NCI-H1417 treated with DMSO at 0.1 percent for 48 hours (cell line): Measurements from ENCODE around the gene CIC.

Experiments used
- DNase-seq: peaks from one replicate; lab custom pipeline; 2025; lab: John Stamatoyannopoulos, UW

The CIC gene

DNA sequence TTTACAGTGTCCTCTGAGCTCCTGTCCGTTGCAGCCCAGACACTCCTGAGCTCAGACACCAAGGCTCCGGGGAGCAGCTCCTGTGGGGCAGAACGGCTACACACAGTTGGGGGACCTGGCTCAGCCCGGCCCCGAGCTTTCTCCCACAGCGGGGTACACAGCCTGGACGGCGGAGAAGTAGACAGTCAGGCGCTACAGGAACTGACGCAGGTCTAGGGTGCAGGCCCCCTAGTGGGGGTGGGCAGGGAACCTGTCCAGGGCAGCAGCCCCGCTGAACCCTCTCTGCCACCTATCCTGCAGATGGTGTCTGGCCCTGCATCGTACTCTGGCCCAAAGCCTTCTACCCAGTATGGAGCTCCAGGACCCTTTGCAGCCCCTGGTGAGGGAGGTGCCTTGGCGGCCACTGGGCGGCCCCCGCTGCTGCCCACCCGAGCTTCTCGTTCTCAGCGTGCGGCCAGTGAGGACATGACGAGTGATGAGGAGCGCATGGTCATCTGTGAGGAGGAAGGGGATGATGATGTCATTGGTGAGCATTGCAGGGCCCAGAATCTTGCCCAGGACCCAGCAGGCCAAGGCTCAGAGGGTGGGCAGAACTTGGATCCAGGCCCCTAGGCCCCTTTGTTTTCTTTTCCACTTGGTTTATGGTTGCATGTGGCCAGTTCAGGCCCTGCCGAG is 20.0 kb downstream of the CIC start:
- no peak for DNase-seq

DNA sequence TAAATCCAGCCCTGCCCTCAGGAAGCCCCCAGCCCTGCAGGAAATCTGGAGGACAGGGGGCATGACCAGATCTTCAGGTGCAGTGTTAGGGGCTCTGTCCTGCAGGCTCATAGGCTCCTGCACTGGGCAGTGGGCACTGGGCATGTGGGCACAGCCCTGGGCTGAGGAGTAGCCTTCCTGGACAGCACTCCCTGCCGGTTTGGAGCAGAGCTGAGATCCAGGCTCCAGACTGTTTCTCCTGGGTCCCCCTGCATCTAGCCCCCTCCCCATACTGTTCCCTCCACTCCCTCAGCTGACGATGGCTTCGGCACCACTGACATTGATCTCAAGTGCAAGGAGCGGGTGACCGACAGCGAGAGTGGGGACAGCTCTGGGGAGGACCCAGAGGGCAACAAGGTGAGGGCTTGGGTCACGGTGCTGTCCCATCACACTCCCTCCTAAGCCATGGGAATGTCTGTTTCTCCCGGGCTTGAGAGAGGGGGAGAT is 20.5 kb downstream of the CIC start:
- no peak for DNase-seq

DNA sequence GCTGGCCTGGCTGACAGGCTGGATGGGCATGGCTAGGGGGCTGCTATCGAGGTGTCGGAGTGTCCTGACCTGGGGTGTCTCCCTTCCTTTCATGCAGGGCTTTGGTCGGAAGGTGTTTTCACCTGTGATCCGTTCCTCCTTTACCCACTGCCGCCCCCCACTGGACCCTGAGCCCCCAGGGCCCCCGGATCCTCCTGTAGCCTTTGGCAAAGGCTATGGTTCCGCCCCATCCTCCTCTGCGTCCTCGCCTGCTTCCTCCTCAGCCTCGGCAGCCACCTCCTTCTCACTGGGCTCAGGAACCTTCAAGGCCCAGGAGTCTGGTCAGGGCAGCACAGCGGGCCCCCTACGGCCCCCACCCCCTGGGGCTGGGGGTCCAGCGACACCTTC is 21.1 kb downstream of the CIC start:
- no peak for DNase-seq

DNA sequence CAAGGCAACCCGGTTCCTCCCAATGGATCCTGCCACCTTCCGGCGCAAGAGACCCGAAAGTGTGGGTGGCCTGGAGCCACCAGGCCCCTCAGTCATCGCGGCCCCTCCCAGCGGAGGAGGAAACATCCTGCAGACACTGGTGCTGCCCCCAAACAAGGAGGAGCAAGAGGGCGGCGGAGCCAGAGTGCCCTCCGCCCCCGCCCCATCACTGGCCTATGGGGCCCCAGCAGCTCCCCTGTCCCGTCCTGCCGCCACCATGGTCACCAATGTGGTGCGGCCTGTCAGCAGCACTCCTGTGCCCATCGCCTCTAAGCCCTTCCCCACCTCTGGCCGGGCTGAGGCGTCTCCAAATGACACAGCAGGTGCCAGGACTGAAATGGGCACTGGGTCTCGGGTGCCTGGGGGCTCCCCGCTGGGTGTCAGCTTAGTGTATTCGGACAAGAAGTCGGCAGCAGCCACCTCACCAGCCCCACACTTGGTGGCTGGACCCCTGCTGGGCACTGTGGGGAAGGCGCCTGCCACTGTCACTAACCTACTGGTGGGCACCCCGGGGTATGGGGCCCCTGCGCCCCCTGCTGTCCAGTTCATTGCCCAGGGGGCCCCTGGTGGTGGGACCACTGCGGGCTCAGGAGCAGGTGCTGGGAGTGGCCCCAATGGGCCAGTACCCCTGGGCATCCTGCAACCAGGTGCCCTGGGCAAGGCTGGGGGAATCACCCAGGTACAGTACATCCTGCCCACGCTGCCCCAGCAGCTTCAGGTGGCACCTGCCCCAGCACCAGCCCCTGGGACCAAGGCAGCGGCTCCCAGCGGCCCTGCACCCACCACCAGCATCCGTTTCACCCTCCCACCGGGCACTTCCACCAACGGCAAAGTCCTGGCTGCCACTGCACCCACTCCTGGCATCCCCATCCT is 21.7 kb downstream of the CIC start:
- DNase-seq = no peak

DNA sequence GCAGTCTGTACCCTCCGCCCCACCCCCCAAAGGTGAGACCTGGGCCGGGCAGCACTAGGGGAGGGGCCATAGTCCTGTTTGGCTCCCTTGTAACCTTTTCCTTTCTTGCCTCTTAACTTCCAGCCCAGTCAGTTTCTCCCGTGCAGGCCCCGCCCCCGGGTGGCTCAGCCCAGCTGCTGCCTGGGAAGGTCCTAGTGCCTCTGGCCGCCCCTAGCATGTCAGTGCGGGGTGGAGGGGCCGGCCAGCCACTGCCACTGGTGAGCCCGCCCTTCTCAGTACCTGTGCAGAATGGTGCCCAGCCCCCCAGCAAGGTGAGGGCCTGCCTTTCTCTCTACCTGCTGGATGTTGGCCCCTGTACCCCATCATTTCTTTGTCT is 22.4 kb downstream of the CIC start:
- DNase-seq = no peak

DNA sequence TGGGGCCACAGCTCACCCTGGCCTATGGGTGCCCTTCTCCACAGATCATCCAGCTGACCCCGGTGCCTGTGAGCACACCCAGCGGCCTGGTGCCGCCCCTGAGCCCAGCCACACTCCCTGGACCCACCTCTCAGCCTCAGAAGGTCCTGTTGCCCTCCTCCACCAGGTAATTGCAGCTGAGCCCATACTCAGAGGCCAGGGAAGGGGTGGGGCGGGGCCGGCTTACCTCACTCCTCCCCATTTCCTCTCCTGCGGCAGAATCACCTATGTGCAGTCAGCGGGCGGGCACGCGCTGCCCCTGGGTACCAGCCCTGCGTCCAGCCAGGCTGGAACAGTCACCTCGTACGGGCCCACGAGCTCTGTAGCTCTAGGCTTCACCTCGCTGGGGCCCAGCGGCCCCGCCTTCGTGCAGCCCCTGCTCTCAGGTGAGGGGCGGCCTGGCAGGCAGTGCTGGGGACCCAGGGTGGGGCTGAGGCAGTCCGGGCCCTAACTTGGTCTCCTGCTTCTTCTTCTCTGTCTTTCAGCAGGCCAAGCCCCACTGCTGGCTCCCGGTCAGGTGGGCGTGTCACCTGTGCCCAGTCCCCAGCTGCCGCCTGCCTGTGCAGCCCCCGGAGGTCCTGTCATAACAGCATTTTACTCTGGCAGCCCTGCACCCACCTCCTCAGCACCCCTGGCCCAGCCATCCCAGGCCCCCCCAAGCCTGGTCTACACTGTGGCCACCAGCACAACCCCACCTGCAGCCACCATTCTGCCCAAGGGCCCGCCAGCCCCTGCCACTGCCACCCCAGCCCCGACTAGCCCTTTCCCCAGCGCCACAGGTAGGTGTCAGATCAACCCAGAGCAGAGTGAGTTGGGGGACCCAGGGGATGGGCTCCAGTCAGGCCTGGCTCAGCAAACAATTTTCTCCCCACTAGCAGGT is 23.2 kb downstream of the CIC start:
- DNase-seq = no peak

DNA sequence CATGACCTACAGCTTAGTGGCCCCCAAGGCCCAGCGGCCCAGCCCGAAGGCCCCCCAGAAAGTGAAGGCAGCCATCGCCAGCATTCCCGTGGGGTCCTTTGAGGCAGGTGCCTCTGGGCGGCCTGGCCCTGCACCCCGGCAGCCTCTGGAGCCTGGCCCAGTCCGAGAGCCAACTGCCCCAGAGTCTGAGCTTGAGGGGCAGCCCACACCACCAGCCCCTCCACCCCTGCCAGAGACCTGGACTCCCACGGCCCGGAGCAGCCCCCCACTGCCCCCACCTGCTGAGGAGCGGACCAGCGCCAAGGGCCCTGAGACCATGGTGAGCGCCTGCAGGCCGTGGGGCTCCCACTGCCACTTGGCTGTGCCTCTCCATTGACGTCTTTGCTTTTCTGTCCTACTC is 23.9 kb downstream of the CIC start:
- no peak for DNase-seq

DNA sequence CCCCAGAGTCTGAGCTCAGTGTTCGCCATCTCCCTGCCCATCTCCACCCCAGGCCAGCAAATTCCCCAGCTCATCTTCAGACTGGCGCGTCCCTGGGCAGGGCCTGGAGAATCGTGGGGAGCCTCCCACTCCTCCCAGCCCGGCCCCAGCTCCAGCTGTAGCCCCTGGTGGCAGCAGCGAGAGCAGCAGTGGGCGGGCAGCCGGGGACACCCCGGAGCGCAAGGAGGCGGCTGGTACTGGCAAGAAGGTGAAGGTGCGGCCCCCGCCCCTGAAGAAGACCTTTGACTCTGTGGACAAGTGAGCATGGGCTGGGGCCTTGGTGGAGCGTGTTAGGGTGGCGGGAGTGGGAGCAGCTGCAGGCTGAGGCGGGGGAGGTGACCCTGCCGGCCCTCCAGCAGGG is 24.5 kb downstream of the CIC start:
- no peak for DNase-seq

DNA sequence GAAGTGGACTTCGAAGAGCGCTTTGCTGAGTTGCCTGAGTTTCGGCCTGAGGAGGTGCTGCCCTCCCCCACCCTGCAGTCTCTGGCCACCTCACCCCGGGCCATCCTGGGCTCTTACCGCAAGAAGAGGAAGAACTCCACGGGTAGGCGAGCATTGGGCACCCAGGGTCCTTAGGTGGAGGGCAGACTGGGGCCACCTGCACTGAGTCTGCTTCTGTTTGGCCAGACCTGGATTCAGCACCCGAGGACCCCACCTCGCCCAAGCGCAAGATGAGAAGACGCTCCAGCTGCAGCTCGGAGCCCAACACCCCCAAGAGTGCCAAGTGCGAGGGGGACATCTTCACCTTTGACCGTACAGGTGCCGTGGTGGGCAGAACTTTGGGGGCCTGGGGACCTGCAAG is 24.9 kb downstream of the CIC start:
- DNase-seq = no peak

DNA sequence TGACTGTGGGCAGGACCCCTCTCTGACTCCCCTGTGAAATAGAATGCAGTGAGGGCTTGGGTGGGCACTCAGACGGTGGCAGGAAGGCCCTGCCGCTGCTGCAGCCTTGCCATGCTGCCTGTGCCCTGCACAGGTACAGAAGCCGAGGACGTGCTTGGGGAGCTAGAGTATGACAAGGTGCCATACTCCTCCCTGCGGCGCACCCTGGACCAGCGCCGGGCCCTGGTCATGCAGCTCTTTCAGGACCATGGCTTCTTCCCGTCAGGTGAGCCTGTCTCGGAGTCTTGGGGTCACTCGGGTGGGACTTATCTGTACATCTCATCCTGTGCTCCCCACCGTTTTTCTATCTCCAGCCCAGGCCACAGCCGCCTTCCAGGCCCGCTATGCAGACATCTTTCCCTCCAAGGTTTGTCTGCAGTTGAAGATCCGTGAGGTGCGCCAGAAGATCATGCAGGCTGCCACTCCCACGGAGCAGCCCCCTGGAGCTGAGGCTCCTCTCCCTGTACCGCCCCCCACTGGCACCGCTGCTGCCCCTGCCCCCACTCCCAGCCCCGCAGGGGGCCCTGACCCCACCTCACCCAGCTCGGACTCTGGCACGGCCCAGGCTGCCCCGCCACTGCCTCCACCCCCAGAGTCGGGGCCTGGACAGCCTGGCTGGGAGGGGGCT is 25.6 kb downstream of the CIC start:
- DNase-seq = no peak

DNA sequence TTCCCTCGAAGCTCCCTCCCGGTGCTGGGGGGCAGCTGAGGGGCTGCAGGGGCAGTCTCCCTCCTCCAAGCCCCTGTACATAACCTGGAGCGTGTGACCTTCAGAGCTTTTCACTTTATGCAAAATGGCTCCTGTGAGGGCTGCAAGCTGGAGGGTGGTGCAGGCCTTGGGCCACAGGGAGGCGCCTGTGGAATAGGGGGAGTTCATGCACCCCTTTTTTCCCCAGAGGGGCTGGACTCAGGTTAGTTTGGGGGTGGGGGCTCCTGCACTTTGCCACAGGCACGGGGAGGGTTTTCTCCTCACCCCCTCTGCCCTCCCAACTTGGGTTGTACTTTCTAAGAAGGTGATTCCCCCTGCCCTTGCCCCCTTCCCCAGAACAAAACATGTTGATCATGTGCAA is 26.3 kb downstream of the CIC start:
- DNase-seq = no peak

DNA sequence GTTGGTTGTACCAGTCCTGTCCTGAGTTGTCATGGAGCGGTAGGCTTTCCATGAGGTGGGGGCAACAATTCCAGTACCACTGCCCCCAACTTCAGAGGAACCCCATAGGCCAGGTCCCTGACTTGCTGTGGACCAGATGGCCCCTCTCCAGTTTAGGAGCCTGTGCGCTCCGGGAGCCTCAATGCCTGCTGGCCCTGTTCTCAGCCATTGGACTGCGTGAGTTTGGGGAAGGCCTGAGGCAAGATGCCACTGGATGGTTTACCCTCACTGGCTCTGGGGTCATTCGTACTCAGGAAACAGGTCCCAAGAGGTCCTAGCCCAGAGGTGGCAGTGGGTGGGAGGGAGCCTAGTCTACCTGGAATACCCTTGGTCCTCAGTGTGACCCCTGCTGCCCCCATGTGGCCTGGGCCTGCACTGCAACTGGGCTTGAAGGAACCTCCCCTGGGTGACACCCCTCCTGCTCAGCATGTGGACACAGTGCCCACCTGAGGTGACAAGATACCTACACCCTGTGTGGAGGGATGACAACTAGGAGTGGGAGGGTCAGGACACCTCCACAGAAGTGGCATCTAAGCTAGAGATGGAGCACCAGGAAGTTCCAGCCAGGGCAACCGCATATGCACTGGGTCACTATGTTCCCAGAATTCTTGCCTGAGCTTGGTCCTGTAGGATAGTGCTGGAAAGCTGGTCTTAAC is 26.9 kb downstream of the CIC start:
- no peak for DNase-seq

DNA sequence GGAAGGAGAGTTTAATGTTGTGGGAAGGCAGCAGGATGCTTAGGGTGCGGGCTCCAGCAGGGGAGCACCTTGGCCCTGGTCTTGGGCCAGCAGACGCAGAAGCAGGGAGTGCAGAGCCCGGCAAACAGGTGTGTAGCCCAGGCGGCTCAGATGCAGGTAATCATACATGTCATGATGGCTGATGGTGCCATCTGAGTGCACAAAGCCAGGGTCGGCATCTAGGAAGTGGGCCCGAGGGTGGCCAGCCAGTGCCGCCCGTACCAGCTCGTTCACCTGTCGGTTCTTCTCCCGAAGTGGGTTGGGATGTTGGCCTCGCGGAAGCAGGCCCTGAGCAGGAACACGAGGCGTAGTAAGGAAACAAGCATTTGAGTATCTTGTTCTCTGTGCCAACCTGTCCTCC is 28.0 kb downstream of the CIC start:
- DNase-seq = no peak

DNA sequence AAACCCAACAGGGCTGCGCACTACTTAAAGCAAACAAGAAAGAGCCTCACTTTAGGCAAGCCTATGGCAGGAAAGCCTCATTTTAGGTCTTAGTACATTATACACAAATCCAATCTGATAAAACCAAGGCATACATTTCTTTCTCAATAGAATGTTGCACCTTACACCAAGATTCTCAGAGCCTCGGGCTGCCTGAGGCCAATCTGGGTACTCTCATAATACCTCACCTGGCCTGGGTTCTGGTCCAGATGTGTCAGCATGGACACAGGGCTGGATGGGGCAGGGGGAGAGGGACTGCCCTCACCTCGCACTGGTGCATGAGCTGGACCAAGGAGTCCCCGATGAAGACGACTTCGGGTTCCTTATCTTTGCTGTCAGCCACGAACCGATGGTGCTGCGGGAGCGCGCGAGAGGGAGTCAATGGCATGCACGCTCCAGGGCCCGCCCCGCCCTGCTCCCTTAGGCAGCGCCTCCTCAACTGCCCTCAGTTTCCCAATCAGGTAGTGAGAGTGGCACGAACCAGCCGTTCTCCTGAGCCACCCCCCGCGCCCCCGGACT is 32.7 kb downstream of the CIC start, which contains the start of gene PRR19:
Gene PRR19, plus strand, starts transcription at position 487 of the 558 bp plus-strand sequence. CDS start 7,453 bp downstream, outside the sequence.
- no peak for DNase-seq

DNA sequence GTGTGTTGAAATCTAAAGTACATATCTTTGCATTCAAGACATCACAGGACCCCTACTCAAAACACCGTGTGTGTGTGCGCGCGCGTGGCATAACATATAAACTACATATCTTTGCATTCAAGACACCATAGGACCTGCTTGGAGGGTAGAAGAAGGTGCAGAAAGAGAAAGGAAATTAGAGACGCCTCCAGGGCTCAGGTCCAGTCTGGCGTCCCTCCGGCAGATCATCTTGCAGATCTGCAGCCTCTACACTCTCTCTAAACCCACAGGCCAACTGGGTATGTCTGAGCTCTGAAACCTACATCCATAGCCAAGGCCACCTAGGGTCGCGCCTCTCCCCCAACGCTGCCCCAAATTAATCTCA is 34.0 kb downstream of the CIC start:
- DNase-seq = no peak

DNA sequence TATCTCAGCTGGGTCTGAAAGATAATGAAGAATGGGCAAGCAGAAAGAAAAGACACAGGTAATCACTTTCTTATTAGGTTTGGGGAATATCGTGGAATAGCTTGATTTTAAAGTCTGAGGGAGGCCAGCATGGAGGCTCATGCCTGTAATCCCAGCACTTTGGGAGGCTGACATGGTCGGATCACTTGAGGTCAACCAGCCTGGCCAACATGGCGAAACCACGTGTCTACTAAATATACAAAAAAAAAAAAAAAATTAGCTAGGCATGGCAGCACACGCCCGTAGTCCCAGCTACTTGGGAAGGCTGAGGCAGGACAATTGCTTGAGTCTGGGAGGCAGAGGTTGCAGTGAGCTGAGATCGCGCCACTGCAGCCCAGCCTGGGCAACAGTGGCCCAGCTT is 34.8 kb downstream of the CIC start:
- DNase-seq = no peak

DNA sequence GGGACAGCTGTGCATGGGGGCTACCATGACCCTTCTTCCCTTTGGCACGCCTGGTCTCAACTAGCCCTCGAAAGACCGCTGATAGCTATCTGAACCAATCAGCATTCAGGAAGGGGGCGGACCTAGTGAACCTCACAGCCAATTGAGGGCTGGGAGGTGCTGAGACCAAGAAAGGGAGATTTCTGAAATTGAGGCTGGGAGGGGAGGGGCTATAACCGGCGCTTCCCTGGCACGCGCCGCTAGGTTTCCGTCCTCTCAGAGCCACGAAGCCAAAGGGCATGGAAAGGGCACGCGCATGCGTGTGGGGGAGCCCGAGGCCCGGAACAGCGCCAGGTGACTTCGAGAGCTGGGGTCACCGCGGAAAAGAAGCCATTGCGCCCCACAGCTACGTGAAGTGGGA is 37.6 kb downstream of the CIC start:
- DNase-seq = no peak

DNA sequence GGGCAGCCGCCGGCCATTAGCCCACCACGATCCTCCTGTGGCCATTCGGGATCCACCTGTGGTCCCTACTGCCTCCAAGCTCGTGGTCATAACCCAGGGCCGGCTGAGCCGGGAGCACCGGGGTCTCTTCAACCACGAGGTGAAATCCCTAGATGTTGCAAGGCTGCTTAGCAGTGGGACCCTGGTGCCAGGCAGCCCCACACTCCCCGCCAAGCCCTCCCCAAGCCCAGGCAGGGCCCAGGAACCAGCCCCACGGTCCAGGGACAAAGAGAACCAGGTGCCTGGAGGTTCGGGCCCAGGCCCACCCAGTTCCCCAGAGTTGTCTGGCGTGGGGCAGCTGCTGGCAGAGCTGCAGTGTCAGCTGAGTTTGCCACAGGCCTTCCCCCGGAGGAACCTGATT is 40.6 kb downstream of the CIC start:
- DNase-seq = no peak

DNA sequence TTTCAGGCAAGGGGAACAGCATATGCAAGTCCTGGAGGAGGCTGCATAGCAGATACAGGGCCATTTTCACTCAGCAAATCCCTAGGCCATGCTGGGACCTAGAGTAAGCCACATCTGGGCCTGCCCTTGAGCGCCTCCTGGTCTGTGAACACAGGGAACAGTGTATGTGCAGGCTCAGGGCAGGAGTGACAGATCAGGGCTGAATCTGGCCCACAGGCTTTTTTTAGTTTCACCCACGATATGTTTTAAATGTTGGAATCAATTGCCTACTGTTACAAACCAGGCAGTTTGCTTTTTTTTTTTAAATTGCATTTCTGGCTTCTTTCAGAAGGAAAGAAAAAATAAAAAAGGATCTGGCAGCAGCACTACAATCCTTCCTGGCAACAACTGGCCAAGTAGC is 42.6 kb downstream of the CIC start:
- no peak for DNase-seq

DNA sequence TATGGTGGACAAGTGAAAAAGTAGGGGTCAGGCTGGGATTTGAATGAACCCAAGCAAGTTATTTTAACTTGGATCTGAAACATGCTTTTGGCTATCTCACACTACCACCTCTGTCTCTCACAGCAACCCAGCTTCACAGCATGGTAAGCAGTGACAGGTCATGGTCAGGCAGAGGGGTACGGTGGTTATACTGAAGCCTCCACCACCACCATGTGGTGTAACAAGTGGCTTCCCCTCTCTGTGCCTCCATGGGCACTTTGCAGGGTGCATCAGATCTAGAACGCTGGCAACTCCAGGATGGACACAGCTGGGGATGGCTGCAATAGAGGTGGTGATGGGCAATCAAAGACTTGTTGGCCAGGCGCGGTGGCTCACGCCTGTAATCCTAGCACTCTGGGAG is 43.3 kb downstream of the CIC start:
- DNase-seq = no peak
